T-helper 2 cell treated with Interferon-gamma antibody and Interleukin-4, amounts not matched to agents 5 μg/mL and 100 μg/mL, for 36 hours (primary cell): ENCODE results near the gene RNF126.
A peak's percentile ranks its signal among the peaks of the same experiment; 100 is the strongest.
"Not testable (repeated sequence)": the region's sequence is repeated elsewhere in the genome, so short reads cannot be mapped to it uniquely, and the experiment has no call there.

ENCODE experiments used
- DNase-seq: peaks from one replicate; pipeline ENCODE4 v3.0.0; 2021; ENCODE audit warnings: low spot score
- H3K27ac Mint-ChIP-seq: one replicate; pipeline ENCODE4 v1.8.0; 2021; ENCODE audit warnings: mild to moderate bottlenecking, mixed read lengths
- H3K27me3 Mint-ChIP-seq: one replicate; pipeline ENCODE4 v1.8.0; 2021; ENCODE audit warnings: low read depth, mixed read lengths
- H3K36me3 Mint-ChIP-seq: one replicate; pipeline ENCODE4 v1.8.0; 2021; ENCODE audit warnings: low read depth, mixed read lengths
- H3K4me1 Mint-ChIP-seq: one replicate; pipeline ENCODE4 v1.8.0; 2021; ENCODE audit warnings: low read depth, mixed read lengths
- H3K4me3 Mint-ChIP-seq: one replicate; pipeline ENCODE4 v1.8.0; 2022; ENCODE audit warnings: mild to moderate bottlenecking, moderate library complexity, mixed read lengths
- H3K9me3 Mint-ChIP-seq: one replicate; pipeline ENCODE4 v1.8.0; 2021; ENCODE audit warnings: mixed read lengths

Gene RNF126

GRCh38 chr19:613732-614567 lies 49.1 kb downstream of the RNF126 start:
- H3K4me3 Mint-ChIP-seq: no peak overlapping the region
- no peak overlapping the region for H3K27ac Mint-ChIP-seq
- DNase-seq: no peak
- no peaks in the 10 kb centered on the region for H3K27me3 Mint-ChIP-seq
- H3K4me1 Mint-ChIP-seq: peaks cover 3% of the 10 kb centered on the region
- peaks cover 10% of the 10 kb centered on the region for H3K36me3 Mint-ChIP-seq
- H3K9me3 Mint-ChIP-seq: no peaks in the 10 kb centered on the region

DNA sequence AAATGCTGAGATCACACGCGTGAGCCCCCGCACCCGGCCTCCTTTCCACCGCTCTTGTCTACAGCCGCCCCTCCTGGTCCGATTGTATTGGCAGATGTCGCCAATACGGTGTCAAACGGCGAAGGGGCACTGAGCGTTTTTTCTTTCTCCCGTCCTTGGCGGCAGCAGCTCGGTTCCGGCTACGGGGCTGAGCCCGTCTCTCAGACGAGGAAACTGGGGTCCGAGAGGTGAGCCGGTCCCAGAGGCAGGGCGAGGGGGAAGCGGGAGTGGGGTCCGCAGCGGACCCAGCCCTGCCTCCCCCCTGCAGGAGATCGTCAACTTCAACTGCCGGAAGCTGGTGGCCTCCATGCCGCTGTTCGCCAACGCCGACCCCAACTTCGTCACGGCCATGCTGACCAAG lies 50.1 kb downstream of the RNF126 start:
- H3K4me1 Mint-ChIP-seq: peaks cover 3% of the 10 kb centered on the region
- H3K9me3 Mint-ChIP-seq: no peaks in the 10 kb centered on the region
- no peak for DNase-seq
- H3K4me3 Mint-ChIP-seq: no peak overlapping the region
- H3K27me3 Mint-ChIP-seq: no peaks in the 10 kb centered on the region
- peaks cover 6% of the 10 kb centered on the region for H3K36me3 Mint-ChIP-seq
- H3K27ac Mint-ChIP-seq: no peak overlapping the region

- Mint-ChIP-seq H3K9me3 (no peaks in the 10 kb centered on the region), H3K4me1 (peaks cover 3% of the 10 kb centered on the region), H3K27ac (peak overlapping the region; percentile 71), H3K27me3 (no peaks in the 10 kb centered on the region), H3K4me3 (peak overlapping the region; percentile 88), H3K36me3 (peaks cover 6% of the 10 kb centered on the region)
- peak; percentile 76 for DNase-seq
Observed at GRCh38 chr19:611481-611868, 51.5 kb downstream of the RNF126 start.

DNA sequence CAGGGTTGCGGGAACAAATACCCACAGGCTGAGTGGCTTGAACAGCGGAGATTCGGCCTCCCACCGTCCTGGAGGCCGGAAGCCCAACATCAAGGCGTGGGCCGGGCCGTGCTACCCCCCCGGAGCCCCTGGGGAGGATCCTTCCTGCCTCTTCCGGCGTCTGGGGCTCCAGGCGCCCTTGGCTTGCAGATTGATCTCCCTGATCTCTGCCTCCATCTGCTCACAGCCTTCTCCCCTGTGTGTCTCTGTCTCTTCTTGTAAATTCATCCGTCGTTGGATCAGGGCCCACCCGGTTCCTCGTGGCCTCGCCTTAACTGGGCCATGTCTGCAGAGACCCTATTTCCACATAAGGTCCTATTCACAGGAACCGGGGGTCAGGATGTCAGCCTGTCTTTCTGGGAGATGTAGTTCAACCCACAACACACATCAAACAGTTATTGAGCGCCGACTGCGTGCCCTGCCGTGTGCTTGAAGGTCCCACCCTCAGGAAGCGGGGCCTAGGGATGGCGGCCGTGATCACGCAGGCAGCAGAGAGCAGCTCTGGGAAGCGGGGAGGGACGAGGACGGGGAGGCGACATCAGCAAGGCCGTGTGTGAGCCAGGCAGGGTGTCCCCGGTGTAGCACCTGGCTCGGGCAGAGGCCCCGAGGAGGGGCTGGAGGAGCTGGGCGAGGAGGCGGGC lies 52.1 kb downstream of the RNF126 start:
- DNase-seq: peak; percentile 59
- peak overlapping the region; percentile 88 for H3K4me3 Mint-ChIP-seq
- H3K27ac Mint-ChIP-seq: peak overlapping the region; percentile 96
- no peaks in the 10 kb centered on the region for H3K27me3 Mint-ChIP-seq
- peaks cover 6% of the 10 kb centered on the region for H3K36me3 Mint-ChIP-seq
- peaks cover 3% of the 10 kb centered on the region for H3K4me1 Mint-ChIP-seq
- H3K9me3 Mint-ChIP-seq: no peaks in the 10 kb centered on the region

DNA sequence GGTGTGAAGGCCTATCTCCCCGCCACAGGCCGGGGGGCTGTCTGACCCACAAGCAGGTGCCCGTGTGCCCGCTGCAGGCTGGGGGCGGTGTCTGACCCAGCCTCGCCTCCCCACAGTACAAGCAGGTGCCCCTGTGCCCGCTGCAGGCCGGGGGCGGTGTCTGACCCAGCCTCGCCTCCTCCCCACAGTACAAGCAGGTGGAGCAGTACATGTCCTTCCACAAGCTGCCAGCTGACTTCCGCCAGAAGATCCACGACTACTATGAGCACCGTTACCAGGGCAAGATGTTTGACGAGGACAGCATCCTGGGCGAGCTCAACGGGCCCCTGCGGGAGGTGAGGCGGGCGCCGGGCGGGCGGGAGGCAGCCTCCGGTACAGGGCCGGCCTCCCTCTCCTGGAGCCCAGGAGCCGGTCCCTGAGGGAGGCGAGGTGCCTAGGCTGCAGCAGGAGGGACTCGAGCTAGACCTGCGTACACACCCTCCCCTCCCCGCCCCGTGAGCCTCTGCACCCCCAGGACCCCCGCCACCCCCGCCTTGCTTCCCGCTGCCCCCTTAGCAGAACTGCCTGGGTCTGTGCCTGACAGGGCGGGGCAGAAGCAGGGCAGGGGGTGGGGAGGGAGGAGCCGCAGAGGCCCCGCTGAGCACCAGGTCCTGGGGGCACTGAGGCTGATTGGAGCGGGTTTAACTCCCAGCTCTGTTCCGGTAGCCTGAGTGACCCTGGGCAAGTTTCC lies 52.8 kb downstream of the RNF126 start:
- no peak for DNase-seq
- H3K27me3 Mint-ChIP-seq: no peaks in the 10 kb centered on the region
- H3K9me3 Mint-ChIP-seq: no peaks in the 10 kb centered on the region
- peak overlapping the region; percentile 96 for H3K27ac Mint-ChIP-seq
- H3K4me1 Mint-ChIP-seq: peaks cover 3% of the 10 kb centered on the region
- peaks cover 2% of the 10 kb centered on the region for H3K36me3 Mint-ChIP-seq
- peak overlapping the region; percentile 88 for H3K4me3 Mint-ChIP-seq

DNA sequence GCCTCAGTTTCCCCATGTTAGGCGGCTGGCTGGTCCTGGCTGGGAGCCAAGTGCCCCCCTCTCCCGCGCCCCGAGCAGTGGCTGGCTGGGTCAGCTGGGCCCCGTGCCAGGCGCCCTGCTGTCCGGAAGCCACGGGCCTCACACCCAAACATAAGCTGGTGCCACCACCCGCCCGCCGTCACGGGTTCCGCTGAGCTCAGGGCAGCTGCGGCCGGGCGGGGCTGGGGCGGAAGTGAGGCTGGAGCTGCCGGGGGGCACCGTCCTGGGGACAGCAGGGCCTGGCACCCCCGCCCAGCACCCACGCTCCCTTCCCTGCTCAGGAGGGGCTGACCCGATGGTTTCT lies 54.0 kb downstream of the RNF126 start:
- Mint-ChIP-seq H3K27ac (no peak overlapping the region), H3K4me1 (peaks cover 3% of the 10 kb centered on the region), H3K4me3 (no peak overlapping the region), H3K9me3 (no peaks in the 10 kb centered on the region), H3K27me3 (no peaks in the 10 kb centered on the region), H3K36me3 (no peaks in the 10 kb centered on the region)
- DNase-seq: no peak

GRCh38 chr19:608155-609003 lies 54.6 kb downstream of the RNF126 start:
- no peak for DNase-seq
- peaks cover 3% of the 10 kb centered on the region for H3K4me1 Mint-ChIP-seq
- no peak overlapping the region for H3K27ac Mint-ChIP-seq
- no peaks in the 10 kb centered on the region for H3K9me3 Mint-ChIP-seq
- H3K4me3 Mint-ChIP-seq: no peak overlapping the region
- no peaks in the 10 kb centered on the region for H3K27me3 Mint-ChIP-seq
- no peaks in the 10 kb centered on the region for H3K36me3 Mint-ChIP-seq

DNA sequence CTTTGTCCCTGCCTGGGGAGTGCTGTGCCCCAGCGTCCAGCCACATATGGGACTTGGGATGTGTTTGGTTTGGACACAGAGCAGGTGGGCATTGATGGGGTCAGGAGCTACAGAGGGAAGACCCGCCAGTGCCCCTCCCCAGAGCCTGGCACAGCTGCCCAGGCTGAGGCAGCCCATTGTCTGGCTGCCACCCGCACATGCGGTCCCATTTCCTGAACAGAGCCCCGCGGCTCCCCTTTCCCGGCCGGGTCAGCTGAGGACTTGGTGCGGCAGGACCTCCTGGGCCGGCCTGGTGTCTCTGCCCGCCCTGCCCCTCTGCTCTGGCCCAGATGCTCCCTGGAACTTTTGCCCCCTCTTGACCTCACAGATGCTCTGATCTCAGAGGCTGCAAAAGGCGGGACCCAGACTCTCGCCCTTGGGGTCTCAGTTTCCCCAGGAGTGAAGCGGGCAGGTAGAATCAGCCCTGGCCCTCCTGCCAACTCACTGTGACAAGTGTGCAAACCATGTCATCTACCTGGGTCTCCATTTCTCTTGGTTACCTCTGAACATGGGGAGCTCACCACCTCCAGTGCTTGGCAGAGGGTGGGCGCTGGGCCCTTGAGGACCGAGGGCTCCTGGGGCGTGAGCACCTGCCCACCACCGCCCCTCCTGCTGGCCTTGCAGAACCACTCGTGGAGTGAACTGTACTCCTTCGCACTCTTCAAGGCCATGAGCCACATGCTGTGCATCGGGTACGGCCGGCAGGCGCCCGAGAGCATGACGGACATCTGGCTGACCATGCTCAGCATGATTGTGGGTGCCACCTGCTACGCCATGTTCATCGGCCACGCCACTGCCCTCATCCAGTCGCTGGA lies 55.5 kb downstream of the RNF126 start:
- DNase-seq: no peak
- no peaks in the 10 kb centered on the region for H3K9me3 Mint-ChIP-seq
- H3K27me3 Mint-ChIP-seq: no peaks in the 10 kb centered on the region
- peak overlapping the region; percentile 26 for H3K27ac Mint-ChIP-seq
- peaks cover 3% of the 10 kb centered on the region for H3K4me1 Mint-ChIP-seq
- H3K36me3 Mint-ChIP-seq: no peaks in the 10 kb centered on the region
- H3K4me3 Mint-ChIP-seq: no peak overlapping the region

- peak; percentile 38 for DNase-seq
- H3K4me3 Mint-ChIP-seq, H3K4me1 Mint-ChIP-seq, H3K9me3 Mint-ChIP-seq, H3K27me3 Mint-ChIP-seq, H3K36me3 Mint-ChIP-seq, H3K27ac Mint-ChIP-seq: not testable (repeated sequence)
Observed at GRCh38 chr19:605061-605971, 57.7 kb downstream of the RNF126 start.

DNA sequence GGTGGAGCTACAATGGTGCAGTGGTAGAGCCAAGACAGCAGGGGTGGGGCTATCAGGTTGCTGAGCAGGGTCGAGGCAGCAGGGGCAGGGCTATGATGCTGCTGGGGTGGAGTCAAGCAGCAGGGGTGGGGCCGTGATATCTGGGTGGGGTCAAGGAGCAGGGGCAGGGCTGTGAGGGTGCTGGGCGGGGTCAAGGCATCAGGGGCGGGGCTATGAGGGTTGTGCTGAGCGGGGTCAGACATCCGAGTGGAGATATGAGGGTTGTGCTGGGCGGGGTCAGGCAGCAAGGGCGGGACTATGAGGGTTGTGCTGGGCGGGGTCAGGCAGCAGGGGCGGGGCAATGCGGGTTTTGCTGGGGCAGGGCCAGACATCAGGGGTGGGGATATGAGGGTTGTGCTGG lies 58.7 kb downstream of the RNF126 start:
- Mint-ChIP-seq H3K27me3 (no peaks in the 10 kb centered on the region), H3K4me3 (no peak overlapping the region), H3K4me1 (no peaks in the 10 kb centered on the region), H3K36me3 (no peaks in the 10 kb centered on the region), H3K9me3 (no peaks in the 10 kb centered on the region), H3K27ac (peak overlapping the region; percentile 36)
- peak; percentile 32 for DNase-seq

- not testable (repeated sequence) for H3K27ac Mint-ChIP-seq, H3K36me3 Mint-ChIP-seq, H3K27me3 Mint-ChIP-seq, H3K4me3 Mint-ChIP-seq, H3K4me1 Mint-ChIP-seq, DNase-seq, H3K9me3 Mint-ChIP-seq
Observed at GRCh38 chr19:603779-604178, 59.2 kb downstream of the RNF126 start.

DNA sequence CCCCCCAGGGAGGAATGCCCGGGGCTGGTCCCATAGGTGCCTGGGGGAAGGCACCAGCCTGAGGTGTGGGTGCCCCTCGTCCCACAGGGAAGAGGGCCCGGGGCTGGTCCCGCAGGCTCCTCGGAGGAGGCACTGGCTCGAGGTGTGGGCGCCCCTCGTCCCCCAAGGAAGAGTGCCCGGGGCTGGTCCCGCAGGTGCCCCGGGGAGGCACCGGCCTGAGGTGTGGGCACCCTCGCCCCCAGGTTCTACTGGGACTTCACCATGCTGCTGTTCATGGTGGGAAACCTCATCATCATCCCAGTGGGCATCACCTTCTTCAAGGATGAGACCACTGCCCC lies 59.7 kb downstream of the RNF126 start:
- not testable (repeated sequence) for H3K9me3 Mint-ChIP-seq, H3K27ac Mint-ChIP-seq, DNase-seq, H3K27me3 Mint-ChIP-seq, H3K4me3 Mint-ChIP-seq, H3K4me1 Mint-ChIP-seq, H3K36me3 Mint-ChIP-seq
